ENCODE measurements around the gene SELENOP.

SELENOP gene

DNA sequence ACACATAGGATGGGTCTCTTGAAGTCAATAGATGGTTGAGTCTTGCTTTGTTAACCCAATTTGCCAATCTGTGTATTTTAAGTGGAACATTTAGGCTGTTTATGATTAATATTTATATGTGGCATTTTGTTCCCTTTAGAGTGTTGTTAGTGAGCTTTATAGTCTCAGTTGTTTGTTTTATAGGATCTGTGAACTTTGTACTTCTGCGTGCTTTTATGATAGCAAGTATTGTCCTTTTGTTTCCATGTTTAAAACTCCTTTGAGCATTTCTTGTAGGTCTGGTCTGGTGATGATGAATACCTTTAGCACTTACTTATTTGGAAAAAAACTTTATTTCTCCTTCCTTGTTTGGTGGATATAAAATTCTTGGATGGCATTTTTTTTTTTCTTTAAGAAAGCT is 23.8 kb downstream of the SELENOP start:
- DNase-seq = no peak

DNA sequence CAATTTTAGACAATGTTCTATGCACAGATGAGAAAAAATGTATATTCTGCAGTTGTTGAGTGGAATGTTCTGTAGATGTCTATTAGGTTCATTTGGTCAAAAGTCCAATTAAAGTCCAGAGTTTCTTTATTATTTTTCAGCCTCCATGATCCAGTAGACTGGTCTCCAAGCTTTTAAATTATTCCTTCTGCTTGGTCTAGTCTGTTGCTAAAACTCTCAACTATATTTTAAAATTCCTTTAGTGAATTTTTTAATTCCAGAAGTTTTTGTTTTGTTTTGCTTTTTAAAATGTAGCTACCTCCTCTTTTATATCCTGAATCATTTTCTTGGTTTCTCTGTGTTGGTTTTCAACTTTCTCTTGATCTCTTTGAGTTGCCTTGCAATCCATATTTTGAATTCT is 24.6 kb downstream of the SELENOP start:
- no peak for DNase-seq

DNA sequence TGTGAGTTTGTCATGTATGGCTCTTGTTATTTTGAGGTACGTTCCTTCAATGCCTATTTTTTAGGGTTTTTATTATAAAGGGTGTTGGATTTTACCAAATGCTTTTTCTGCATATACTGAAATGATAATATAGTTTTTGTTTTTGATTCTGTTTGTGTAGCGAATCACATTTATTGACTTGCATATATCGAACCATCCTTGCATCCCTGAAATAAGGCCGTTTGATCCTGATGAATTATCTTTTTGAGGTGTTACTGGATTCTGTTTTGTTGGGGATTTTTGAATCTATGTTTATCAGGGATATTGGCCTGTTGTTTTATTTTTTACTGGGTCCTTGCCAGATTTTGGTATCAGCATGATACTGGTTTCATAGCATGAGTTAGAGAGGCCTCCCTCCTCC is 25.9 kb downstream of the SELENOP start:
- DNase-seq = no peak

DNA sequence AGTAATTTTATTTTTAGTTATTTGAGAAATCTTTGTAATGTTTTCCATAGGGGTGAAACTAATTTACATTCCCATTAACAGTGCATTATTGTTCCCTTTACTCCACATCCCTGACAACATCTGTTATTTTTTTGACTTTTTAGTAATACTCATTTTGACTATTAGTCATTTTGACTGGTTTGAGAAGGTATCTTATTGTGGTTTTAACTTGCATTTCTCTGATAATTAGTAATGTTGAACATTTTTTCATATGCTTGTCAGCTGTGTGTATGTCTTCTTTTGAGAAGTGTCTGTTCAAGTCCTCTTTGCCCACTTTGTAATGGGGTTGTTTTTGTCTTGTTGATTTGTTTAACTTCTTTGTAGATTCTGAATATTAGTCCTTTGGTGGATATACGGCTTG is 27.6 kb downstream of the SELENOP start:
- no peak for DNase-seq

DNA sequence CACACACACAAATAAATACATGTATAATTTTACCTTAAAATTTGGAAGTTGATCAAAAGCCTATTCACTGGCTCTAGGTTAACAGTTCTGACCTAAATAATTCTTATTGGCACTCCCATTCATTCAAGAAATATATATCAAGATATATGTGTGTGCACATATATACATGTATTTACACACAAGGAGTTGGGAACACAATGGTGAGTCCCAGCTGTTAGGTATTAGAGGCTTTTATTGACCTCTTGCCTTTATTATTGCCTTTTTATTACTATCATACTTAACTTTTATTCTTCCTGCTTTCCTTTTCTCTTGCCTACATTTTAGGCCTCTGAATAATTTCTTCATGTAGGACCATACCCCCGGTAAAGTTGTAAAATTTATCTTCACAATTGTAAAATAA is 30.1 kb downstream of the SELENOP start:
- no peak for DNase-seq

DNA sequence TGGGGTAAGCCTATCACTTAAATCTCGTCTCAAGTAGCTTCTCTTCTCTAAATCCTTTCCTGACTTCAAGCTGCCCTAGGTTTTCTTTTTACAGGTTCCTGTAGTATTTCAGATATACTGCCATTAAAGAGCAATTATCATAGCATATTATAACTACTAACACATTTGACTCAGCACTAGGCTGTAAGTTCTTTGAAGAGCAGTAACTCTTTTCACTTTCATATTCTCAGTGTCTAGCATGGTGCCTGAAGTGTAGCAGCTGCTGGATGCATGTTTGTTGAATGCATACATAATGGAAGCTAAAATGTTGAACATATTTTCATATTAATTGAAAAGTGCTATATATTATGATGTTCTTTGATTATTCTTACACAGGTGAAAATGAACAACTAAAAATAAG is 32.6 kb downstream of the SELENOP start:
- DNase-seq = no peak

DNA sequence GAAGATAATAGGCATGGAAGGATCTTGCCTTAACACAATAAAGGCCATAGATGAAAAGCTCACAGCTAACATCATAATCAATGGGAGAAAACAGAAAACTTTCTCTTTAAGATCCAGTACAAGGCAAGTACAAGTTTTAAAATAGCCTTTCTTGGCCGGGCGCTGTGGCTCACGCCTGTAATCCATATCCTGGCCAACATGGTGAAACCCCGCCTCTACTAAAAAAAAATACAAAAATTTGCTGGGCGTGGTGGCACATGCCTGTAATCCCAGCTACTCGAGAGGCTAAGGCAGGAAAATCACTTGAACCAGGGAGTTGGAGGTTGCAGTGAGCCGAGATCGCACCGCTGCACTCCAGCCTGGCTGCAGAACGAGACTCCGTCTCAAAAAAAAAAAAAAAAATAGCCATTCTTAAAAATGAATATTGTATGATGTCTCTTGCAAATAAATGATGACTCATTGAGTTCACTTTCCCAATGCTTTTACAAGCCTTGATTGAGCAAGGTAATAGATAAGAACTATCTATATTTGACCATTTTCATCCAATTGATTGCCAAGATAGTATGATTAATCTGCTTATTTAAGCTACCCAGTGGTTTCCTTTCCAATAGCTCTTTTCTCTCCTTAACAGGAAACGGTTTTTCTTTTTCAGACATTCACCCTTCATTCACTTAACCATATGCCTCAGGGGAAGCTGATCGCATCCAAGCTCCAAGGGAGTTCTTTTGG is 39.3 kb downstream of the SELENOP start:
- no peak for DNase-seq

DNA sequence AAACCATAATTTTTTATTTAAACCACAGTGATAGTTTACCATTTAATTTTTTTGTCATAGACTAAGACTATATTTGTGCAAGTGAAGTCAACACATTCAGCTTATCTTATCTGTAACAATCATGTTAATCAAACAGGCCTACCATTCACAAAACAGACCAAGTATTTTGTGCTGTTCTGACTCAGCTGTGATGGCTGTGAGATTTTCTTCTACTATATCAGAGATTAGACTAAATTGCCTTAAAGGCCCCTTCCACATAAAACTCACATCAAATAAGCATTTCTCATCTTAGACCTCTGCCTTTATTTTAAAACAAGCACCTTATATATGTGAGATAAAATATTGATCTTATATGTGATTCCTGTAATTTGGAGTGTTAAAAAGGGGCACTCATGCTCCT is 41.7 kb downstream of the SELENOP start:
- DNase-seq = no peak

DNA sequence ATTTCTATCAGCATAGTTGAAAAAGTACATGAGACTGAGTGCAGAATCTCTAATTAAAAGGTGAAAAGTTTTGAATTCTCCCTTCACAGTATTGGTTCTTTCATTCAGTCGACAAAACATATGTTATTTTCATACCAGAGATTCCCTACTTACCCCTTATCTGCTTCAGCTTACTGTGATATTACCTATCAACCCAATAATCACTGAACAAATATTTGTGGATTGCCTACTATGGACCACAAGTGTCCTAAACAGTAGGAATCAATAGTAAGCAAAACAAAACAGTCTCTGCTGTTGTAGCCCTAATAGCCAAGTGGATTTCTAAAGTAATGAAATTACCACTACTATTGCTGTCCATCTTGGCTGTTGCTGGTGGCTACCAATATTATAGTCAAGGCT is 43.6 kb downstream of the SELENOP start:
- DNase-seq = no peak

DNA sequence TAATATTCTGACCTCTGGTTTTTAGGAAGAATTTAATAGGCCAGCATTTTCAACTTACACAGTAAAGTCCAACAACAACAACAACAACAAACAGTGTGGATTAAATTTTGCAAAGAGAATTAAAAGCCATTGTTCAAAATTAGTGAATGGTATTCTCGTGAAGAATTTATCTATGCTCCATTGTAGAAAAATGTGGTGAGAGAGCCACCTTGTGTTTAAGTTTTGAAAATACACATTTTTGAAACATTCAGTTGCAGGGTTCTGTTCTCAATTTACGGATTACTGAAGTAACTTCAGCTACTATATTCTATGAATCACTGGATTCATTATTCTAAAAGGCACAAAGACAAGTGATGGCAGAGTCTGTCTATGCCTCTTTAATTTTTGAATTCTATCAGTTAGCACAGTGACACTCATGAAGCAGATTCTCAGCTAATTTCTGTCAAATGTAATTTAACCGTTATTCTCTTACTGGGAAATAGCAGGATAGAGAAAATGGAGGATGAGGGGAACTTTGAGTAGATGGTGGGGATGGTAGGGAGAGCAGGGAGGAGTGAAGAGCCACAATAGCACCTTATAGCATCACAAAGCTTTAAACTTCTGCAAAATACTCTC is 44.1 kb downstream of the SELENOP start:
- DNase-seq = no peak

DNA sequence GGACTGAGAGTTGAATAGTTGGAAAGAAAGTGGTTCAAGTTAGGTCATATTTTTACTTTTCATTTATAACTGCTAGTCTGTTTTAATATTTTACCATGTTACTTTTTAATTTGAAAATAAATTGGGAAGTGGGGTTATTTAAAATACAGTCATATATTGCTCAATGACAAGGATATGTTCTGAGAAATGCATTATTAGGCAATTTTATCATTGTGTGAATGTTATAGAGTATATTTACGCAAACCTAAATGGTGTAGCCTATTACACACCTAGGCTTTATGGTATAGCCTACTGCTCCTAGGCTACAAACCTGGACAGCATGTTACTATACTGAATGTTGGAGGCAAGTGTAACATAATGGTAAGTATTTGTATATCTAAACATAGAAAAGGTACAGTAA is 49.9 kb downstream of the SELENOP start:
- DNase-seq = no peak

DNA sequence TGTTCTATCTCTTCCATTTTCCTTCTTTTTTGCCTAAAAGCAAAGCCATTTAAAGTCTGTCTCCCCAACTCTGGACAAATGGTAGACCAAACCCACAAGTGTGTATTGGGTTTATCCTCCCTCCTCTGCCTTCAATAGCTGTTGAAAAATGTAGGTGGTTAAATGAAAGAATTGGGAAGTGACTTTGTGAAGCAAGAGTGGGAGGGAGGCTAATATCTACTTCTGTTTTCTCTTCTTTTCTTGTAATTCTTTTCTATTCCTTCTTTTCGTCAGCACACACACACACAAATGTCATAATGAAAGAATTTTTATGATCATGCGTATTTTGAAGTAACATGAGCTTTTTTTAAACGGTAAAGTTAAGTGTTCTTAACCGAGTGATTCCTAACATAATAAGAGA is 51.3 kb downstream of the SELENOP start:
- no peak for DNase-seq

DNA sequence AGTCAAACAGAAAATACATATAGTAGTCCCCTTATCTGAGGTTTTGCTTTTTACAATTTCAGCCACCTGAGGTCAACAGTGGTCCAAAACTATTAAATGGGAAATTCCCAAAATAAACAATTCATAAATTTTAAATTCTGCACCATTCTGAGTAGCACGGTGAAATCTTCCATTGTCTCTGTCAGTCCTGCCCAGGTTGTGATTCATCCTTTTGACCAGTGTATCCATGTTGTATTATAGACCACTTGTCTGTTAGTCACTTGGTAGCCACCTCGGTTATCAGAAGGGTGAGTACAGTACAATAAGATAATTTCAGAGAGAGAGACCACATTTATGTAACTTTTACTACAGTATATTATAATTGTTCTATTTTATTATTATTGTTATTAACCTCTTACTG is 52.2 kb downstream of the SELENOP start:
- no peak for DNase-seq

DNA sequence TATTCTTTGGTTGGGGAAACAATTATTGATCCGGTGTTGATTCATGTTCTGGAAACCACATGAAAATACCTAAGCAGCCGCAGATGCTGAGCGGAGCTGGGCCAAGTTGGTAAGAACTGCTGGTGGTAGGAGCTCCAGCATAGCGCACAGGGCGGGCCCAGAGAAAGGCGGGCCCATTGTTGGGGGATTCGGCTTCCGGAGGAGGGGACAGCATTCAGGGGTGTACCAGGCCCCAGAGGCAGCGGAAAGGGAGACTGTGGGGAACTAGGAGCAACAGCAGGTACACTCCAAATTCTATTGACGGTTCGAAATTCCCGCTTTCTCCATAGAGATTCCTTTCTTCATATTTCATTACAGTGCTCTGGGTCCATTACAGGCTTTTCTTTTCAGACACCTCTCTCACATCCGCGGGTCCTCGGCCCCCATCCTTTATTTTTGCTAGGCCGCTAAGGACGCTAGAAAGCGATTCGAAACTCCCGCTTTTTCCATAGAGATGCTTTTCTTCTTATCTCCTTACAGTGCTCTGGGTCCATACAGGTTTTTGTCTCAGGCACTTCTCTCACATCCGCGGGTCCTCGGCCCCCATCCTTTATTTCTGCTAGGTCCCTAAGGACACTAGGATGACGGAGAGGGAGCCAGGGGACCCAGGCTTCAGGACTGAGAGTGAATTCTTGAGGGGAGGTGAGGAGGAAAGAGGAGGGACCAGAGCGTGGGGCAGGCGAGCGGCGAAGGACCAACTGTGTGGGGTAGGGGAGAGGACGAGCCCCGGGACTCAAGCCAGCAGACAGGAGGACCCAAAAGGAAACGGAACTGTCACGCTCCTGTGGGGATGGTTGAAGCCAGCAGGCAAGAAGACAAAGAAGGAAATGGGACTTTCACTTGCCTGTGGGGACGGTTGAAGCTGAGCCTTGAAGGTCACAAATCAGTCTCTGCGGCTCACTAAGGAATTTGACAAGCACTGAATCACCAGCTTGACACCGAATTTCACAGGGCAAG is 54.8 kb downstream of the SELENOP start, which contains the start of gene CCDC152:
Gene CCDC152, plus strand, starts transcription at position 213 of the 996 bp plus-strand sequence. CDS start 2,304 bp downstream, outside the sequence.
- DNase-seq = peak; percentile 71

DNA sequence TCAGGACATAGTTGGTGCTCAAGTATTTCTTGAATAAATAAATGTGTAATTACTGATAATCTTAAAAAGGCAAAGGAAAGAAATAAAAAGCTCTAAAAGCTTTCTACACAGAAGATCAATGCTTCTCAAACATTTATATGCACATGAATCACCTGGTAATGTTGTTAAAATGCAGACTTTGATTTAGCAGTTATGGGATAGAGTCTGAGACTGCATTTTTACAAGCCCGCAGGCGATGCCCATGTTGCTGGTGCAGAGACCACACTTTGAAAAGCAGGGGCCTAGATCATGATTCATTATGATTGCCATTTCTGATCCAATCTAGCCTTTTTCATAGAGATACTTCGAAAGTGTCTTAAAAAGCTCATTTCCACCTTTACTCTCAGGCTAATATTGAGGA is 58.6 kb downstream of the SELENOP start:
- DNase-seq = no peak

DNA sequence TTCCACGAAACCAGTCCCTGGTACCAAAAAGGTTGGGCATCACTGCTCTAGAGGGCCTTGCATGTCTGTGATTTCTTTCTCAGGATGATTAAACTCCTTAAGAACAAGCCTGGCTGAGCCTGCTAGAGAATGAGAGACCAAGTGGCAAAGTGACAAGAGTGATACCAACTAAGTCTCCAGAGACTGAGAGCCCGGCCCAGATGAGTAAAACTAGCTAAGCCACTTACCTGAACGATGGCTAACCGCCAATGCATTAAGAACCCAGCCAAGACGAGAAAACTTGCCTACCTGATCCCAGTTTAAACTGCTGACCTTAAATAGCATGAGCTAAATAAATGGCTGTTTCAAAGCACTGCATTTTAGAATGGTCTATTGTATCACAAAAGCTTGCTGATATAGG is 60.6 kb downstream of the SELENOP start:
- no peak for DNase-seq

DNA sequence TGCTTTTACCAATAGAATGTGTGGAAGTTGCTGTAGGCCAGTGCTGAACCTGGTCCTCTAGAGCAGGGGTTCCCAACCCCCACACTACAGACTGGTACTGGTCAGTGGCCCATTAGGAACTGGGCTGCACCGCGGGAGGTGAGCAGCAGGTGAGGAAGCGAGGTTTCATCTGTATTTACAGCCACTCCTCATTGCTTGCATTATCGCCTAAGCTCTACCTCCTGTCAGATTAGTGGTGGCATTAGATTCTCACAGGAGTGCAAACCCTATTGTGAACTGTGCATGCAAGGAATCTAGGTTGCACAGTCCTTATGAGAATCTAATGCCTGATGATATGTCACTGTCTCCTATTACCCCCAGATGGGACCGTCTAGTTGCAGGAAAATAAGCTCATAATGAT is 61.2 kb downstream of the SELENOP start:
- DNase-seq = no peak

Measured in stimulated activated CD4-positive, alpha-beta T cell treated with anti-CD3 and anti-CD28 coated beads, Interleukin-15, amount 100 ng/mL, for 24 hours (primary cell).